CD4-positive, alpha-beta T cell treated with Interleukin-15 for 1 hour (primary cell): ENCODE measurements around the gene CD9.
A peak's percentile ranks its signal among the peaks of the same experiment; 100 is the strongest.

Experiments used
- DNase-seq: peaks from one replicate; pipeline ENCODE4 v3.0.0-alpha.2; 2020

The CD9 gene

GRCh38 chr12:6277982-6278438 lies 77.8 kb downstream of the CD9 start:
- no peak for DNase-seq

- peak; percentile 83 for DNase-seq
Observed at GRCh38 chr12:6278439-6279255, 78.4 kb downstream of the CD9 start.

- DNase-seq, result no peak
Observed at GRCh38 chr12:6279256-6279628, 79.0 kb downstream of the CD9 start.

- DNase-seq, result no peak
Observed at GRCh38 chr12:6279631-6280030, 79.4 kb downstream of the CD9 start.

GRCh38 chr12:6280053-6280469 lies 79.9 kb downstream of the CD9 start:
- no peak for DNase-seq

GRCh38 chr12:6280672-6281071 lies 80.5 kb downstream of the CD9 start:
- no peak for DNase-seq

- no peak for DNase-seq
Observed at GRCh38 chr12:6281081-6281809, 81.0 kb downstream of the CD9 start.

- no peak for DNase-seq
Observed at GRCh38 chr12:6282453-6282840, 82.2 kb downstream of the CD9 start.

GRCh38 chr12:6284273-6284672 lies 84.1 kb downstream of the CD9 start:
- DNase-seq, result no peak

- peak; percentile 57 for DNase-seq
Observed at GRCh38 chr12:6285063-6285477, 84.9 kb downstream of the CD9 start.

- DNase-seq, result no peak
Observed at GRCh38 chr12:6285532-6286306, 85.5 kb downstream of the CD9 start.
